HG03039 (cell line): Measurements from ENCODE around the gene MYLK.
"Not testable (repeated sequence)": the region's sequence is repeated elsewhere in the genome, so short reads cannot be mapped to it uniquely, and the experiment has no call there.

ENCODE experiments used
- ATAC-seq: cut with Tn5 transposase; IDR thresholded peaks from one replicate; pipeline ENCODE4 v1.9.1; 2021; ENCODE audit warnings: mild to moderate bottlenecking, moderate library complexity; ENCODE audit not compliant: unreplicated experiment

MYLK gene

DNA sequence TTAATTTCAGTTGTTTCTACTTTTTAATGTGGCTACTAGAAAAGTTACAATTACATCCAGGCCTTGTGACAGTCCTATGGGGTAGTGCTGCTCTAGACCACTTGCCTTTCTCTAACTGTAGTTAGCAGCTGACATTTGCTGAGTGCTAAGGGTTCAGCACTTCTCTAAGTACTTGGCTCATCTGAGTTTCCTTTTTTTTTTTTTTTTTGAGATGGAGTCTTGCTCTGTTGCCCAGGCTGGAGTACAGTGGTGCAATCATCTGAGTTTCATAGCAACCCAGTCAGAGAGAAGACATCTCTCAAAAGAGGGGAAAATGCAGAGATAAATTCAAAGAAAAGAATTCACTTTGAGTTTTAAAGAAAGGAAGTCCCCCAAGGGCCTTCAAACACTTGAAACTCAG is 130.8 kb downstream of the MYLK start:
- ATAC-seq = no peak

DNA sequence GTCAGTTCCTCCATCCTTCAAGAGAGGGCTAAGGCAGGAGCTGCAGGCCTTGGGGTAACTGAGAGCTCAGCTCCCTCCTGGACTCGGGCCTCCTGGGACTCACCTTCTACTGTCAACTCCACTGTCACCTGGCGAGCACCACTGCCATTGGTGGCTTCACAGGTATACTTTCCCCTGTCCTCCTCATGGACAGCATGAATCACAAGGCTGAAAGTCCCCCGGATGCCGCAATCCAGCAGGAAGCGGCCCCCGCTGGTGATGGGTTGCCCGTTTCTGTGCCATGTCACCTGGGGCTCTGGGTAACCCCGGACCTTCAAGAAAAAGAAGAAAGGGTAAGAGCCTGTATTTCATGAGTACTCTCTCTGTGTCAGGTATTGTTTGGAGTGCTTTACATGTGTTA is 131.9 kb downstream of the MYLK start:
- ATAC-seq = no peak

DNA sequence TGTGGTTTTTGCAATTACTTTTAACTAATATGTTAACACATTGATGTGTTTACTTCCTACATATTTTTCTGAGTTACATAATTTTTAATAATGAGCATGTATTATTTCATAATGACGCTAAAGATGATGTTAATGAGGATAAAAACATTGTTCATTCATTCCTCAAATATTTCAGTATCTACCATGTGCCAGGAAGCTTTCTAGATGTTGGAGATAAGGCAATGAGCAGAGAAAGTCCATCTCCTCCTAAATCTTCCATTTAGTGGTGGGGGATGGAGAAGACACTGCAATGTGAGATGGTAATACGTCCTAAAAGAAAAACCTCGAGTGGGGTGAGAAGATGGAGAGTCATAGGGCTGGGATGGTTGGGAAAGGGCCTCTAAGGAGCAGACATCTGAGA is 132.7 kb downstream of the MYLK start:
- ATAC-seq = no peak

DNA sequence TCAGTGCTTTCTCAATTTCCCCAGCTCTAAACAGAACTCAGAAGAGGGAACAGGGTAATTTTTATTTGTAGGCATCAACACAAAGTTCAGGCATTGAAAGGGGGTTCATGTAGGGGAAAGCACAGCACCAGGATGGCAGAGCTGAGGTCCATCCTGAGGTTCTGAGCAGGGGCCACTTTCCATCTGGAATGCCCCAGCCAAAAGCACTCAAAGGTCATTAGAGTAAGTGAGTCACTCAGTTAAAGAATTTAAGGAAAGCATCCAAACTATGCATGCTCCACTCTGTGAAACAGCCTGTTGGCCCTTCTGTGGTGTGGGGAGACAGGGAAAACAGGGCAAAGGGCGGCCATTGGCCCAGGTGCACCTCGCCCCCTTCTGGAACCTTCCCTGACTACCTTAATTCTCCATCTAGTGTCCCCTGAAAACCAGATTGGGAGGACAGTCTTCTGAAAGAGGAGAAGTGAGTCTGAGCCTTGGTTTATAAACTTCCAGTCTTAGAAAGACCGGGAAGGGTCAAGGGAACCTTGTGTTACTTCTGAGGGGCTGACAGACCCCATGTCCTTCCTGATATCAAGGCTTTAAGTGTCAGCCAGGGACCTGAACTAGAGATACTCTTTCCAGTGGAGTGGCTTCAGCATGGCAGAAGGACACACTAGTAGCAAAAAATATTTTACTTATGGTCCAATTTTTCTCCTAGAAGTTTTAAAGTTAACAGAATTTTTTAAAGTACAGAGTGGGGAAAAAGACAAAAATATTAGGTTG is 133.3 kb downstream of the MYLK start:
- no peak for ATAC-seq

DNA sequence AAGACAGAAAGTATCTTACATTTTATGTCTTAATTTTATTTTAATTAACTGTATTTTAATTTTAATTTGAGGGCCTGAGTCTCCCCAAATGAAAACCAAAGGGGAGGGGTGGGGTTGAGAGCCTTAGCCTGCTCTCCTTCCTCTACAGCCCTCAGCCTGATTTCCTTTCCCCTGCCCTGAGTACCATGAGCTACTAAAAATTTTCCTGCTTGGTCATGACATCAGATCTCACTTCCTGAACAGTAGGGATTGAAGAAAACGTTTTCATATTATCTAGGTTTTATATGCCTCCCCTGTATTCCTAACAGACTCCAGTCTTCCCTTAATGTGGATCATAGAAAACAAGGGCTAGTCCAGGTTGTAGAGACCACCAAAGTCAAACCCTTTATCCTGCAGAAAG is 133.9 kb downstream of the MYLK start:
- ATAC-seq = no peak

DNA sequence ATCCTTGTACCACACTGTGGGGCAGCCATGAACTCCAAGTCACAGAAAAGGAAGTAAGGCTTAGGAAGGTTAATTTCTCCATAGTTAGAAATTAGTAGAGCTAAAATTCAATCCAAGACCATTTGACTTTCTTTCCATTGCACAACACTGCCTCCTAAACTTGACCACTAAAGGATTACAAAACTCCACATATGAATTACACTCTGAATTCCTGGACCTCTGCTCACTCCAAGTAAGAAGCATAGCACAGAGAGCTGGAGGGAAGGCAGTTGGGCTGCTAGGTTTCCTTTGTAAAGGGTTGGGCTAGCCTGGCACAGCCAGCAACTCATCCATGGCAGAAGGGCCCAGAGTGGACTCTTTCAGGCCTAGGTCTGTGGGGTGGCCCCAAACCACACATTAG is 134.4 kb downstream of the MYLK start:
- no peak for ATAC-seq

DNA sequence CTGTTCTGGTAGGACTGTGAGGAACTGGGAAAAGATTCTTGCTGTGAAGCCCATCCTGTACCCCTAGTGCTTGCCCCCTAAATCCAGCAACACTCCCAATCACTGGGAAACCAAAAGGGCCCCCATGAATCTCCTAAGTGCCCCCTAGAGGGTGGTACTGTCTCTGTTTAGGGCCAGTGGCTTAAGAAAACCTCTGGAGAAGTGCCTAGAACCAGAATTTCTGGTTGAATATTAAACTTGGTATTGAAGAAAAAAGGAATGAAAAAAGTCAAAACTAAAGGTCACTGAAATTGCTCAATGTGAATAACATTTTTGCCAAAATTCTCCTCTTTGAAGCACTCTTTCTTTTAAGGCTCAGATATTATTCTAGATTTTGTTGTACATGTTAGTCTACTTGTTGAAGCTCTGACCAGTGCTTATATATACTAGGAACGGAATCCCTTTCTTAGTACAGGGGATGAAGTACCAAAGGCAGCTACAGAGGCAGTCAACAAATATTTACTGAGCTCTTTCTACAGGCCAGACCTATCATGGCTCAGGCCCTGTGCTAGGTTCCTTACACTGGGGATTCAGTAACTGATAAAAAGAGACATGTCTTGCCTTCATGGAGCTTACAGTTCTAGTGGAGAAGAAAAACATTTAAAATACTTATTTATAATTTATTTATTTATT is 138.8 kb downstream of the MYLK start:
- no peak for ATAC-seq

DNA sequence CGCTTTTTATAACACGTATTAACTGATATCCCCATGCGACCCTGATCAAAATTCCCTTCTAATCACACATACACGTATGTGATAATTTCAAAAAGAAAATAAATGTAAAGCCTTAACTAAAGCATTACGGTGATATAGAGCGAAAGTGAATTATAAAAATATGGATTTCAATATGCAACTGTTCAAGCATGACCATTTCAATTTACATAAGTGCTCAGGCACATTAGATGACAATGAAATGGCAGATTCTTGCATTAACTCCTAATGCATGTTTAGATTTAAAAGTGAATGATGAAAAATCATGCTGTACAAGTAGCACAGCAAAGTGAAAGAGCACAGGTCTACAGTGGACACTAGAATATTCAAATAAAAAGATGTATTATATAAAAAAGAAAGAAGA is 140.1 kb downstream of the MYLK start:
- ATAC-seq = no peak

DNA sequence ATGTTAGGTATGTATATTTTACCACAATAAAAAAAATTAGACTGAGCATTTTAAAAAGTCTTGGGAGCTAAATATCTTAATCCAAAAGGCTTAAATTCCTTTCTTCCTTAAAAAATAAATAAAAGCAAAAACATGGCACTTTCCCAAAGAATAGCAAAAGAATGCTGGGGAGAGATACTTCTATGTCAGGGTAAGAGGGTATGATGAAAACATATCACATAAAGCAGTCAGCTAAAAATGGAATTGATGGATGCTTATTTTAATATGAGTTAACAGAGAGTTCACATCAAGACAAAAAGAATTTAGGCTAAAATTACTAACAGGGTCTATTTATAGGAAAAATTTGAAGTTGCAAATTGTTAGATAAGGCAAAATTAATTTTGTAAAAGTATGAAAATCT is 141.0 kb downstream of the MYLK start:
- no peak for ATAC-seq

DNA sequence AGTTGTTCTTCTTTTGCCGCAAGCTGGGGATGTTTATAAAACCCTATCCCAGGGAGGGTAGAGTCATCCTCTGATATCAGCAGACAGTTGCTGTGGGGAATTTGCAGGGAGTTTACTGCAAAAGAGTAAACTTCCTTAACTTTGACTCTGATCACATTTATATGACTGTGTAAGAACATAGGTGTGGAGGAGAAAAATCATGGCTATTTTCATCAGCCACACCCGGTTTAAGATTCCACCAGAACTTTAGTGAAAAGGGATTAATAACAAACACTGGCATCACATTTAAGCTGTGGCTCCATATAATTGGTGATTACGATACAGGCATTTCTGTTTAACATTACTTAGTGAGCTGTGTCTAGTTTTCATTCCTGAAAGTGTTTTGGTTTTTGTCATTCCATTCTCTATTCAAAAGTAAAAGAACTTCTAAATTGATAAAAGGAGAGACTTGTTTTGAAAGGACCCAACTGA is 143.1 kb downstream of the MYLK start:
- no peak for ATAC-seq

DNA sequence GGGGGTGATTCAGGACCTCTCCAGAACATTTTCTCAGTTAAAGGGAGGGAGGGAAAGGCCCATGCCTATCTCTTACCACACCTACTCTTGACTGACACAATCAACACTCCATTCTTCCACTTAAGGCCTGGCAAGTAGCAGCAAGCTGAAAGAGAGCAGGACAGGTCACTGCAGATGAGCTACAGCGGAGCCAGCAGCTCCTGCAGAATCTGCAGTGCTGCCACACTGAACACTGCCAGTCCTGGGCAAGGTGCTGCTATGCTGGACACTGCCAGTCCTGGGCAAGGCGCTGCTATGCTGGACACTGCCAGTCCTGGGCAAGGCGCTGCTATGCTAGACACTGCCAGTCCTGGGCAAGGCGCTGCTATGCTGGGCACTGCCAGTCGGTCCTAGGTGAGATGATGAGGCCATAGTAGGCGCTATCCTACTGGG is 143.7 kb downstream of the MYLK start:
- ATAC-seq = no peak

DNA sequence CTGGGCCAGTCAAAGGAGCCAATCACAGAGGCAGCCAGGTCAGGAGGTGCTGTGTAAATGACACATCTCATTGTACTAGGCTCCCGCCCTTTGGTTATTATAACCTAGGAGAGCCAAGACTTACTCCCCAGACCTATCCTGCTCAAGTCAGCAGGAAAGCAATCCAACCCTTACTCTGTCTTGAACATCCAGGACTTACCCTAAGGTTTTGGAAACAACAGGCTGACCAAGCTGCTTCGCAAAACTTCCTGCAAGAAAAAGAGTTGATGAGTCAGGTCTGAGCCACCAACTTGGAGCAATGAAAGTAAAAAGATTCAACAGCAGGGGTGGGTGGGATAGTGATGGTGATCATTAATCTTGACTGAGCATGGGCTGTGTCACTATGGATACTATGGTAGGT is 144.4 kb downstream of the MYLK start:
- no peak for ATAC-seq

DNA sequence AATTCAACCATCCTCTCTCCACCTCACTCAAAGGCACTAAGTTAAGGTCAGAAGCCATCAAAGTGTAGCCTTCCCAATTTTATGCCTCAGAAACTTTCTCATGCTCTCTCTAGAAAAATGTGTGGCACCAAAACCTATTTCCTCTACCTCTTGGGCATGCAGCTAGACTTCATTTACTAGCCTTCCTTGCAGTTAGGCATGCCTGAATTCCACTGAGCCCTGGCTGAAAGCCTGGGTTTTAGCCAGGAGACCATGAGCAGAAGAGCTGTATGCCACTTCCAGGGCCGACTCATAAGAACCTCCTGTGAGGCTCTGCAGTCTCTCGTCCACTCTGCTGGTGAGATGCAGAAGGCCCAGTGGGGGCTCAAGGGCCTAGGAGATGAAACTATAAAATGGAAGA is 145.0 kb downstream of the MYLK start:
- no peak for ATAC-seq

DNA sequence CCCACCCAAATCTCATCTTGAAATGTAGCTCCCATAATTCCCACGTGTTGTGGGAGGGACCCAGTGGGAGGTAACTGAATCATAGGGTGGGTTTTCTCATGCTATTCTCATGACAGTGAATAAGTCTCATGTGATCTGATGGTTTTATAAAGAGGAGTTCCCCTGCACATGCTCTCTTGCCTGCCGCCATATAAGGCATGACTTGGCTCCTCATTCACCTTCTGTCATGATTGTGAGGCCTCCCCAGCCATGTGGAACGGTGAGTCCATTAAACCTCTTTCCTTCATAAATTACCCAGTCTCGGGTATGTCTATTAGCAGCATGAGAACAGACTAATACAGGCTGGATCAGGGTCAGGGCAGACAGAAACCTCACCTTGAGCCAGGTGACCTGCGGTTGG is 145.6 kb downstream of the MYLK start:
- not testable (repeated sequence) for ATAC-seq

DNA sequence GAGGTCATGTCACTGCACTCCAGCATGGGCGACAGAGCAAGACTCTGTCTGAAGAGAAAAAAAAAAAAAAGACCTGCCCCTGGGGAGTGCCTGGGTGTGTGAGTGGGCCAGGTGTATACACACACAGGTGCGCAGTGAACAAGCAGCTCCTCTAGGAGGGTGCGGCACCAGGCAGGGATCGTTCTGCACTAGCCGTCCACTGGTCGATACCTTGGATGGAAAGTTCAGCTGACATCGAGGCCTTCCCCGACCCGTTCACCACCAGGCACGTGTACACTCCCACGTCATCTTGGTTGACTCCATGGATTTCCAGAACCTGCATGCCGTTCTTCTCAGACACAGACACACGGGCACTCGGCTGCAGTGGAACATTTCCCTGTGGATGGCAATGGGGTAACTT is 147.0 kb downstream of the MYLK start:
- no peak for ATAC-seq

DNA sequence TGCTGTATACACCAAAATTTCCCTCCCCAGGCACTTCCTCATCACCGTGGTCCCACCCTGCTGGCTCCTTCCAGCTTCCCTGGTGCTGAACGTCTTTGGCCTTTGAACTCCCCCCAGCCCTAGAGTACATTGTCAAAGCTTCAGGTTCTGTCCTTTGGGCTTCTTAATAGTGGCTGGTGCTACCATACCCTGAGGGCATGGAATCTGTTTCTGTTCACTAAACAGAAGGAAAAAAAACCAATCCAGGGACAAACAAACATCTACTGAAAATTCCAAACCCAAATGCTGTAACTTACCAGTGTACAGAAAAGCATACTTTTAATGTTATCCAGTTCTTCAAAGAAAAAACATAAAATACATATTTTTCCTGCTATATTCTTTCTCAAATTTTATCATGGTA is 148.7 kb downstream of the MYLK start:
- ATAC-seq = no peak

DNA sequence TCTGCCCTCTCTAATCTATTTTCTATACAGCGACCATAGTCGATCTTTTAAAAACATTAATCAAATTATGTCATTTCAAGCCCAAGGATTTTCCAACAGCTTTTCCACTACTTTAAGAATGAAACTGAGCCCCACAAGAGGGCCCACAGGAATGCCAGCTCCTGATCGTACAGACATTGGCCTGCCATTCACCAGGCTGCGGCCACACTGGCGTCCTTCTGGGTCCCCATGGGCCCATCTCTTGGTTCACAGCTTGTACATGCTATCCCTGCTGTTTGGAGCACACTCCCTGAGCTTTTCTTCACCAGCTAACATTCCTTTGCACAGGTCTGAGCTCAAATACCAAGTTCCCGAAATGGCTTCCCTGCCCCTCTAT is 149.6 kb downstream of the MYLK start:
- ATAC-seq = no peak

DNA sequence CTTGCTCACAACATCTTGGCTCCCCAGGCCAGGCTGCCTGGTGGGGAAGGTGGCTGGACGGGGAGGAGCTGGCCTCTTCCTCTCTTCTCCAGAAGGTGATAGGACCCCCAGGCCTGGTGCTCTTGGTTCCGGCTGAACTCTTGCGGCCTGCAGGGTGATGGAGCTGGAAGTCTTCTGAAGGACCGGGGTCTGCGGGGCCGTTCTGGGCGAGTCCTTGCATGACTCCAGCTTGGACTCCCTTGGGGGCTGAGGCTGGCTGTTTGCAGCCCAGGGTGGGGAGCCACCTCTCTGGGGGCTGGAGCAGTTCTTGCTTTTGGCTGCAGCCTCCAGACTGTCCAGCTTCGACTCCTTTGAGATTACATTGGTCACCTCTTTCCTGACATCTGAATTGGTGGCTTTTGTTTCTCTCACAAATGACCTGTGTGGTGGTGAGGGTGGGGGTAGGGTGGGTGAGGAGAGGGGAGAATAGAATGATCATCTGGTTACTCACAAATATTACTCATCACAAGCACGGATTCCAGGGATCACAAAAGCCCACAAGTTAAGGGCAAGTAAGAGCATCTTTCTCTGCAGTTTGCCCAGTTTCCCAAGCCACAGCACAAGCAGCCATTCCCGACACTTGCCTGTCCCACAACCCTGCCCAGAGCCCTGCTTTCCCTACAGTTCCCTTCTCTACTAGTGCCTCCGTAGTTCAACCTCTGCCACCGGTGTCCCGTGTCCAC is 150.2 kb downstream of the MYLK start:
- no peak for ATAC-seq

DNA sequence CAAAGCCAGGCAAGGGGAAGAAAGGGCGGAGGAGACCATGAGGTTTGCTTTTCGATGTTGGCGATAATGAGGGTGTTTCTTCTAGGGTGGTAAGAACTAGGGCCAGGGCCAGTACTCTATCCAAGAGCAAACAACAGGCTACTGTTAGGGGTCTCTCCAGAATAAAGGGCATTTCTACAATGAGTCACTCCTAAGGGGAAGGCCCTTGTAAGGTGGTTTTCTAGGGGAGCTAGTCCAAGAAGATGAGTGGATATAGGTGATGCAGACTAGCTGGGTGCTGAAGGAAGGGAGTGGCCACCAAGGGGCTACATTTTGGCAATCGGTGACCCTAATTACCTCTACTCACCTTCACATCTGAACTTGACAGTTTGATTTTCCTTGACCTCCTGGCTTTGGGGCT is 150.8 kb downstream of the MYLK start:
- ATAC-seq = no peak

DNA sequence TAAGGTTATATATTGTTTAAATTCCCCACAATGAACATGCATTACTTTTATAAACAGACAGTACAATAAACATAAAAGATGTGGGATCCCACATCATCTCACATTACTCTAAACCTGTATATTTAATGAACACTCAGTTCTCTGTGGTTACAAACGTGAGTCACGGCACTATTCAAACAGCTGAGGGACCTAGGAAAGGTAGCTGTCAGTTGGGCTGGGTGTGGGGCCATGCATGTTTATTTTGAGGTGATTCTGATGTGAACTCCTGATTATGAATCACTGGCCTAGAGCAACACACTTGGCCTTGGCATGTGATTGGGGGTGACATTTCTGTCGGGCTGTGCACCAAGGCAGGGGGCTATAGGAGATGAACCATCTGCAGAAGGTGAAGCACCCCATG is 151.7 kb downstream of the MYLK start:
- no peak for ATAC-seq

DNA sequence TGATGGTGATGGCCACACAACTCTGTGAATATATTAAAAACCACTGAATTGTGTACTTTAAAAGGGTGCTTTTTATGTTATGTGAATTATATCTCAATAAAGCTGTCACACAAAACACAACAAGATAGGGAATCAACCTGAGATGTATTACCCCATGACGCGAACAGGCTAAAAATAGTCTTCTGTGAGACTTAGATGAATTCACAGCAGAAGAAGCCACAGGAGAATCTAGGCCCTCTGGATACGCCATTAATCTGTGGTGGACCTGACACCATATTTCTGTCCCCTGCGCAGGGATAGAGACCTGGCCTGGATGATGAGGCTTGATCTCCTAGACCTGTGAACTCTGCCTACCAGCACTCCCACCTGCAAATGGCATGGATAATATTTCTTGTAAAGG is 153.3 kb downstream of the MYLK start:
- no peak for ATAC-seq

DNA sequence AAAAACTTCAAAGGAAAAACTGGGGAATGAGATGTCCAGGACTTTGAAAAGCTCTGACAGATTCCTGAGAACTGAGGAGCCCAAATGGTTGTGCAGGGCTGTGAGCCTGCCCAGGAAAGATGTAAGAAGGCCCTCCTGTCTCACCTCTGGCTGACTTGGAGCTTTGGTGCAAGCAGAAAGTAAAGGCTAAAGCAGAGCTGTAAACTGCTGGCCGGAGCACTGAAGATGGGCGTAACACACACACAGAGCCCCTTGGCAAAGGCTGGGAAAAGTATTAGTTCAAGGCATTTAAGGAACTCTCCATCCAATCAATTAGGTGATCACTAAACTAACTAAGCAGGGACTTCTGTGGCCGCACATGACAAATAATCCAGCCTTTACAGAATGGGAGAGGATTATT is 155.1 kb downstream of the MYLK start:
- no peak for ATAC-seq
